SK-N-SH (cell line): Measurements from ENCODE around the gene FAM76B.

Experiments
- CTCF ChIP-seq: fragments of 200-600 bp; sonication (generic); IDR thresholded peaks from 2 replicates; pipeline ENCODE4 v1.6.1; 2017; ENCODE audit warnings: antibody characterized with exemption, mild to moderate bottlenecking, moderate library complexity
- EZH2phosphoT487 ChIP-seq: fragments of 200-600 bp; sonication (generic); IDR thresholded peaks from 2 replicates; pipeline ENCODE4 v1.6.1; 2017; ENCODE audit warnings: low read depth, mixed run types, mild to moderate bottlenecking, antibody characterized with exemption, moderate library complexity, borderline replicate concordance
- POLR2AphosphoS5 ChIP-seq: IDR thresholded peaks from 2 replicates; pipeline ENCODE4 v1.6.1; 2012; ENCODE audit warnings: low read depth, low read length
- RCOR1 ChIP-seq: fragments of 150-350 bp; IDR thresholded peaks from 2 replicates; pipeline ENCODE4 v1.6.1; 2017; ENCODE audit warnings: antibody characterized with exemption, low read length
- REST ChIP-seq: IDR thresholded peaks from 2 replicates; pipeline ENCODE4 v1.6.1; 2012; ENCODE audit warnings: mild to moderate bottlenecking, low read depth, low read length, moderate library complexity
- SIN3A ChIP-seq: IDR thresholded peaks from 2 replicates; pipeline ENCODE4 v1.6.1; 2012; ENCODE audit warnings: low read depth, mild to moderate bottlenecking, low read length, moderate library complexity, borderline replicate concordance

DNA sequence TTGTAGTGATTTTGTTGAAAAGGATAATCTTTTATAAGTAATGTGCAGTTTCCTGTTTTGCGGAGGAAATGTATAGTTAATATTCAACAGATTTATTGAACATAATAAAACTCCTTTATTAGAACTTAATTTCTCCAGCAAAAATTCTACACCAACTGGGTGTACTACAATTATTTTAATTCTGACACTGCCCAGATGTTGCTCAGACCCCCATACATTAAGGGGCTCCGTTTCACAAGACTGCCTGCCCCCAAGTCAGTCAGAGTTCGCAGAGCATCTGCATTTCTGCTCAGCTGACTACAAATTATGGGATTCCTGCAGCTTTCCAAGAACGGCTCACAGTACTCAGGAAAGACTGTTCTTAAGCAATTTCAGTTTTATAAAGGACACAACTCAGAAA is 6.9 kb upstream of the FAM76B start:
- TF ChIP-seq EZH2phosphoT487, result no peak
- no peak for TF ChIP-seq CTCF
- no peak for TF ChIP-seq SIN3A
- TF ChIP-seq RCOR1, result no peak
- TF ChIP-seq POLR2AphosphoS5, result no peak
- TF ChIP-seq REST, result no peak
